GM23338 (cell line): Measurements from ENCODE around the gene ATP10A. TPM values are rescaled to one million over a fixed set of nuclear protein-coding genes. Genes with fewer than 3 reads are reported as not detected.

Experiments
- ATAC-seq: fragments of 200-7000 bp; cut with Tn5 transposase; 3 replicates; pipeline ENCODE4 v1.9.1; 2020
- DNase-seq: peaks from one replicate; pipeline ENCODE4 v3.0.0-alpha.2; 2015; ENCODE audit warnings: low spot score
- H2AFZ ChIP-seq: fragments of 200-600 bp; sonication (generic); 2 replicates; pipeline ENCODE4 v1.8.0; 2016; ENCODE audit warnings: antibody characterized with exemption, mild to moderate bottlenecking, moderate library complexity
- H3F3A ChIP-seq: fragments of 200-600 bp; sonication (generic); replicated peaks from 2 replicates; pipeline ENCODE4 v1.8.0; 2017; ENCODE audit warnings: antibody characterized with exemption, mixed run types, low read depth
- H3K27ac ChIP-seq: fragments of 200-600 bp; sonication (generic); 2 replicates; pipeline ENCODE4 v1.6.1; 2016; ENCODE audit warnings: low read depth
- H3K27me3 ChIP-seq: fragments of 200-600 bp; sonication (generic); 2 replicates; pipeline ENCODE4 v1.8.0; 2016; ENCODE audit warnings: mild to moderate bottlenecking, mixed run types, moderate library complexity; ENCODE audit not compliant: insufficient read depth
- H3K36me3 ChIP-seq: fragments of 200-600 bp; sonication (generic); 2 replicates; pipeline ENCODE4 v1.8.0; 2016; ENCODE audit warnings: mild to moderate bottlenecking; ENCODE audit not compliant: insufficient read depth
- H3K4me1 ChIP-seq: fragments of 200-600 bp; sonication (generic); 2 replicates; pipeline ENCODE4 v1.8.0; 2016; ENCODE audit warnings: mild to moderate bottlenecking, moderate library complexity; ENCODE audit not compliant: insufficient read depth
- H3K4me2 ChIP-seq: fragments of 200-600 bp; sonication (generic); 2 replicates; pipeline ENCODE4 v1.7.1; 2017; ENCODE audit warnings: mixed run types
- H3K4me3 ChIP-seq: fragments of 200-600 bp; sonication (generic); 2 replicates; pipeline ENCODE4 v1.6.1; 2016; ENCODE audit warnings: mixed run types
- H3K79me2 ChIP-seq: fragments of 200-600 bp; sonication (generic); replicated peaks from 2 replicates; pipeline ENCODE4 v1.8.0; 2017; ENCODE audit warnings: mild to moderate bottlenecking; ENCODE audit not compliant: insufficient read depth
- H3K9me2 ChIP-seq: fragments of 200-600 bp; sonication (generic); 2 replicates; pipeline ENCODE4 v1.8.0; 2017; ENCODE audit not compliant: insufficient read depth
- H4K20me1 ChIP-seq: fragments of 200-600 bp; sonication (generic); replicated peaks from 2 replicates; pipeline ENCODE4 v1.8.0; 2017; ENCODE audit warnings: mild to moderate bottlenecking; ENCODE audit not compliant: insufficient read depth
- H3K27ac Mint-ChIP-seq: 2 replicates; pipeline ENCODE4 v1.8.0; 2020; ENCODE audit warnings: inconsistent platforms, mild to moderate bottlenecking, moderate library complexity, mixed read lengths
- H3K27me3 Mint-ChIP-seq: 3 replicates; pipeline ENCODE4 v1.8.0; 2022; ENCODE audit warnings: low read depth, mild to moderate bottlenecking, moderate library complexity, mixed read lengths, inconsistent platforms; ENCODE audit not compliant: insufficient read depth, poor library complexity
- H3K36me3 Mint-ChIP-seq: 3 replicates; pipeline ENCODE4 v1.8.0; 2021; ENCODE audit warnings: low read depth, mild to moderate bottlenecking, inconsistent platforms, moderate library complexity, mixed read lengths
- H3K4me1 Mint-ChIP-seq: 3 replicates; pipeline ENCODE4 v1.8.0; 2020; ENCODE audit warnings: mild to moderate bottlenecking, inconsistent platforms, mixed read lengths
- H3K4me3 Mint-ChIP-seq: 3 replicates; pipeline ENCODE4 v1.8.0; 2021; ENCODE audit warnings: moderate library complexity, mild to moderate bottlenecking, inconsistent platforms, mixed read lengths
- H3K9me3 Mint-ChIP-seq: 3 replicates; pipeline ENCODE4 v1.8.0; 2020; ENCODE audit warnings: moderate library complexity, mild to moderate bottlenecking, inconsistent platforms, mixed read lengths
- EZH2 ChIP-seq: fragments of 200-600 bp; sonication (generic); IDR thresholded peaks from one replicate; pipeline ENCODE4 v1.8.0; 2017; ENCODE audit warnings: antibody characterized with exemption, mild to moderate bottlenecking, low read depth; ENCODE audit not compliant: unreplicated experiment
- EZH2phosphoT487 ChIP-seq: fragments of 200-600 bp; sonication (generic); IDR thresholded peaks from one replicate; pipeline ENCODE4 v1.8.1; 2018; ENCODE audit warnings: antibody characterized with exemption; ENCODE audit not compliant: unreplicated experiment
- JUNB ChIP-seq: IDR thresholded peaks from one replicate; pipeline ENCODE4 v1.6.1; 2016; ENCODE audit warnings: antibody characterized with exemption; ENCODE audit not compliant: unreplicated experiment
- NANOG ChIP-seq: IDR thresholded peaks from 2 replicates; pipeline ENCODE4 v1.6.1; 2016; ENCODE audit warnings: antibody characterized with exemption, borderline replicate concordance
- POLR2AphosphoS5 ChIP-seq: IDR thresholded peaks from 2 replicates; pipeline ENCODE4 v1.6.1; 2016; ENCODE audit warnings: antibody characterized with exemption, low read depth
- STAT1 ChIP-seq: IDR thresholded peaks from one replicate; pipeline ENCODE4 v1.6.1; 2016; ENCODE audit warnings: antibody characterized with exemption; ENCODE audit not compliant: unreplicated experiment
- ZNF114 ChIP-seq: fragments of 250-450 bp; sonication (Bioruptor Pico); IDR thresholded peaks from 2 replicates; pipeline ENCODE4 v1.5.0; 2020; ENCODE audit warnings: mild to moderate bottlenecking, moderate library complexity
- ZNF331 ChIP-seq: fragments of 250-450 bp; sonication (Bioruptor Pico); IDR thresholded peaks from 2 replicates; pipeline ENCODE4 v1.5.0; 2020; ENCODE audit warnings: low read depth, mild to moderate bottlenecking, moderate library complexity
- polyA plus RNA-seq: library from polyadenylated mRNA; unstranded; fragments of >200 nt; fragmentation: Nextera tagmentation; extraction: Ambion mirVana; gene quantifications from 2 replicates; pipeline ENCODE4 v1.2.1, GENCODE V29; 2016
- total RNA-seq: library from RNA; depleted of rRNA; stranded (reverse); fragments of >200 nt; shearing (Covaris generic); gene quantifications from 2 replicates; pipeline ENCODE4 v1.2.3, GENCODE V29; 2014
- TF ChIP-seq, protein P1 (sequence below): IDR thresholded peaks from one replicate; pipeline ENCODE4 v1.6.1; 2018; ENCODE audit warnings: antibody characterized with exemption; ENCODE audit not compliant: unreplicated experiment
- TF ChIP-seq, protein P2 (sequence below), 2 experiments: fragments of 200-600 bp in 1 of 2; sonication (generic) in 1 of 2; conservative IDR thresholded peaks; 2 replicates each; pipeline versions ENCODE4 v1.5.1 to v1.6.1; 2016 to 2017; ENCODE audit warnings: antibody characterized with exemption in 2 of 2, low read depth in 2 of 2, mild to moderate bottlenecking in 2 of 2, moderate library complexity in 1 of 2
- TF ChIP-seq, protein P3 (sequence below): IDR thresholded peaks from 2 replicates; pipeline ENCODE4 v1.6.1; 2016; ENCODE audit warnings: antibody characterized with exemption
- TF ChIP-seq, protein P4 (sequence below): fragments of 250-450 bp; sonication (Bioruptor Pico); IDR thresholded peaks from 2 replicates; pipeline ENCODE4 v1.5.0; 2020; ENCODE audit warnings: mild to moderate bottlenecking, moderate library complexity

ATP10A gene
- total and polyA plus RNA-seq, 2 experiments from 2014 or later = 0.36 to 5.6 TPM

DNA sequence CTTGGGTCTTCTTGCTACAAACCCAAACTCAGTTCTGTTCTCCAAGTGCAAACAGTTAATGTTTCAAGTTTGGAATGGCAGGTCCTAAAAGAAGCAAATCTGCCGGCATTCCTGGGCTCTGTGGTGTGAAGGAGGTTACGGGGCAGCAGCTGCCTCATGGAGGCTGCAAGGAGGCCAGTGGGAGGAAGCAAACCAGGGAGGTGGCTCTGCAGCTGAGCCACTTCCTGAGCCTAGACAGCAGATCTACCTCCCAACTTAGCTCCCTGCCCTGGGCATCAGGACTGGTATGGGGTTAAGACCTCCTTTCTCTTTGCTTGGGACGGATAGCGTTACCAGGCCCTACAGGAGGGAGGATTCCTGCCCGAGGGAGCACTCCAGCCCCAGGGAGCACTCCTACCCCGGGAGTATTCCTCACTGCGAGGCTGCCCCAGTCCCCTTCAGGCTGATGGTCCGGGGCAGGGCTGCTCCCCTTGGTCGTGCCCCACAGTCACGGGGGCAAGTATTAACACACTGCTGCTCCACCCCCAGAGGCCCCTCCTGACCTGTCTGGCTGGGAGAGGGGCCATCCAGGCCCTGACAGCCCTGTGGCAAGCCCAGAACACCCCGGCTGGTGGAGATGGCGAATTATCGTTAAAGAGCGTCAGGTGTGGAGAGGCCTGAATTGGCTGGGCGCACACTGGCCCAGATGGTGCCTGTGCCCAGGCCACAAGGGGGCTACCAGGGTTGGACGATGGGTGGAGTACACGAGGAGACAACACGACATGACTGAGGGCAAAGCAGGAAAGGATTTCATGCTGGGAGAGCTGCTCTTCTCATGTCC, 129.9 kb downstream of the ATP10A start (continued):
- TF ChIP-seq, protein P1, sequence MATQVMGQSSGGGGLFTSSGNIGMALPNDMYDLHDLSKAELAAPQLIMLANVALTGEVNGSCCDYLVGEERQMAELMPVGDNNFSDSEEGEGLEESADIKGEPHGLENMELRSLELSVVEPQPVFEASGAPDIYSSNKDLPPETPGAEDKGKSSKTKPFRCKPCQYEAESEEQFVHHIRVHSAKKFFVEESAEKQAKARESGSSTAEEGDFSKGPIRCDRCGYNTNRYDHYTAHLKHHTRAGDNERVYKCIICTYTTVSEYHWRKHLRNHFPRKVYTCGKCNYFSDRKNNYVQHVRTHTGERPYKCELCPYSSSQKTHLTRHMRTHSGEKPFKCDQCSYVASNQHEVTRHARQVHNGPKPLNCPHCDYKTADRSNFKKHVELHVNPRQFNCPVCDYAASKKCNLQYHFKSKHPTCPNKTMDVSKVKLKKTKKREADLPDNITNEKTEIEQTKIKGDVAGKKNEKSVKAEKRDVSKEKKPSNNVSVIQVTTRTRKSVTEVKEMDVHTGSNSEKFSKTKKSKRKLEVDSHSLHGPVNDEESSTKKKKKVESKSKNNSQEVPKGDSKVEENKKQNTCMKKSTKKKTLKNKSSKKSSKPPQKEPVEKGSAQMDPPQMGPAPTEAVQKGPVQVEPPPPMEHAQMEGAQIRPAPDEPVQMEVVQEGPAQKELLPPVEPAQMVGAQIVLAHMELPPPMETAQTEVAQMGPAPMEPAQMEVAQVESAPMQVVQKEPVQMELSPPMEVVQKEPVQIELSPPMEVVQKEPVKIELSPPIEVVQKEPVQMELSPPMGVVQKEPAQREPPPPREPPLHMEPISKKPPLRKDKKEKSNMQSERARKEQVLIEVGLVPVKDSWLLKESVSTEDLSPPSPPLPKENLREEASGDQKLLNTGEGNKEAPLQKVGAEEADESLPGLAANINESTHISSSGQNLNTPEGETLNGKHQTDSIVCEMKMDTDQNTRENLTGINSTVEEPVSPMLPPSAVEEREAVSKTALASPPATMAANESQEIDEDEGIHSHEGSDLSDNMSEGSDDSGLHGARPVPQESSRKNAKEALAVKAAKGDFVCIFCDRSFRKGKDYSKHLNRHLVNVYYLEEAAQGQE = no peak
- TF ChIP-seq STAT1 (no peak), ZNF114 (CRISPR knock-in tag) (no peak)

DNA sequence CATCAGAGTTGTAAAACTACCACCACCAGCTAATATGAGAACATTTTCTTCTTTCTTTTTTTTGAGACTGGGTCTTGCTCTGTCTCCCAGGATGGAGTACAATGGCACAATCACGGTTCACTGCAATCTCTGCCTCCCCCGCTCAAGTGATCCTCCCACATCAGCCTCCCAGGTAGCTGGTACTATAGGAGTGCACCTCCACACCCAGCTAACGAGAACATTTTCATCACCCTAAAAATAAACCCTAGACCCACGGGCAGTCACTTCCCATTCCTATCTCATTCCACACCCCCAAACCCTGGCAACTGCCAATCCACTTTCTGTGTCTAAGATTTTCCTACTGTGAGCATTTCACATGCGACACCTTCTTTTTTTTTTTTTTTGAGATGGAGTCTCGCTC, 130.9 kb downstream of the ATP10A start:
- ATAC-seq (no peak), DNase-seq (no peak)
- Histone ChIP-seq H3K27ac (no peak overlapping the region), H3K36me3 (no peaks in the 10 kb centered on the region), H3K27me3 (no peaks in the 10 kb centered on the region), H3K4me3 (no peak overlapping the region), H3K4me1 (no peaks in the 10 kb centered on the region), H4K20me1 (no peaks in the 10 kb centered on the region), H3F3A (no peaks in the 10 kb centered on the region), H3K79me2 (no peaks in the 10 kb centered on the region), H2AFZ (no peak overlapping the region), H3K9me2 (no peaks in the 10 kb centered on the region), H3K4me2 (no peak overlapping the region)
- Mint-ChIP-seq H3K27ac (no peak overlapping the region), H3K4me1 (no peaks in the 10 kb centered on the region; the same call in 2 of the 3 replicates), H3K36me3 (peaks cover 3% of the 10 kb centered on the region; the same call in 1 of the 3 replicates), H3K27me3 (peaks cover 8% of the 10 kb centered on the region), H3K9me3 (no peaks in the 10 kb centered on the region; the same call in 2 of the 3 replicates), H3K4me3 (no peak overlapping the region)
- TF ChIP-seq EZH2 = no peak
- TF ChIP-seq, protein P2, sequence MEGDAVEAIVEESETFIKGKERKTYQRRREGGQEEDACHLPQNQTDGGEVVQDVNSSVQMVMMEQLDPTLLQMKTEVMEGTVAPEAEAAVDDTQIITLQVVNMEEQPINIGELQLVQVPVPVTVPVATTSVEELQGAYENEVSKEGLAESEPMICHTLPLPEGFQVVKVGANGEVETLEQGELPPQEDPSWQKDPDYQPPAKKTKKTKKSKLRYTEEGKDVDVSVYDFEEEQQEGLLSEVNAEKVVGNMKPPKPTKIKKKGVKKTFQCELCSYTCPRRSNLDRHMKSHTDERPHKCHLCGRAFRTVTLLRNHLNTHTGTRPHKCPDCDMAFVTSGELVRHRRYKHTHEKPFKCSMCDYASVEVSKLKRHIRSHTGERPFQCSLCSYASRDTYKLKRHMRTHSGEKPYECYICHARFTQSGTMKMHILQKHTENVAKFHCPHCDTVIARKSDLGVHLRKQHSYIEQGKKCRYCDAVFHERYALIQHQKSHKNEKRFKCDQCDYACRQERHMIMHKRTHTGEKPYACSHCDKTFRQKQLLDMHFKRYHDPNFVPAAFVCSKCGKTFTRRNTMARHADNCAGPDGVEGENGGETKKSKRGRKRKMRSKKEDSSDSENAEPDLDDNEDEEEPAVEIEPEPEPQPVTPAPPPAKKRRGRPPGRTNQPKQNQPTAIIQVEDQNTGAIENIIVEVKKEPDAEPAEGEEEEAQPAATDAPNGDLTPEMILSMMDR (conservative IDR thresholded peaks at IDR 0.05; ENCODE audit: low read depth in 2 of 2) = no peak
- TF ChIP-seq POLR2AphosphoS5 = no peak
- TF ChIP-seq STAT1 = no peak
- no peak for TF ChIP-seq ZNF114 (CRISPR knock-in tag)
- no peak for TF ChIP-seq NANOG
- TF ChIP-seq, protein P3, sequence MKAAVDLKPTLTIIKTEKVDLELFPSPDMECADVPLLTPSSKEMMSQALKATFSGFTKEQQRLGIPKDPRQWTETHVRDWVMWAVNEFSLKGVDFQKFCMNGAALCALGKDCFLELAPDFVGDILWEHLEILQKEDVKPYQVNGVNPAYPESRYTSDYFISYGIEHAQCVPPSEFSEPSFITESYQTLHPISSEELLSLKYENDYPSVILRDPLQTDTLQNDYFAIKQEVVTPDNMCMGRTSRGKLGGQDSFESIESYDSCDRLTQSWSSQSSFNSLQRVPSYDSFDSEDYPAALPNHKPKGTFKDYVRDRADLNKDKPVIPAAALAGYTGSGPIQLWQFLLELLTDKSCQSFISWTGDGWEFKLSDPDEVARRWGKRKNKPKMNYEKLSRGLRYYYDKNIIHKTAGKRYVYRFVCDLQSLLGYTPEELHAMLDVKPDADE = no peak
- TF ChIP-seq, protein P4, sequence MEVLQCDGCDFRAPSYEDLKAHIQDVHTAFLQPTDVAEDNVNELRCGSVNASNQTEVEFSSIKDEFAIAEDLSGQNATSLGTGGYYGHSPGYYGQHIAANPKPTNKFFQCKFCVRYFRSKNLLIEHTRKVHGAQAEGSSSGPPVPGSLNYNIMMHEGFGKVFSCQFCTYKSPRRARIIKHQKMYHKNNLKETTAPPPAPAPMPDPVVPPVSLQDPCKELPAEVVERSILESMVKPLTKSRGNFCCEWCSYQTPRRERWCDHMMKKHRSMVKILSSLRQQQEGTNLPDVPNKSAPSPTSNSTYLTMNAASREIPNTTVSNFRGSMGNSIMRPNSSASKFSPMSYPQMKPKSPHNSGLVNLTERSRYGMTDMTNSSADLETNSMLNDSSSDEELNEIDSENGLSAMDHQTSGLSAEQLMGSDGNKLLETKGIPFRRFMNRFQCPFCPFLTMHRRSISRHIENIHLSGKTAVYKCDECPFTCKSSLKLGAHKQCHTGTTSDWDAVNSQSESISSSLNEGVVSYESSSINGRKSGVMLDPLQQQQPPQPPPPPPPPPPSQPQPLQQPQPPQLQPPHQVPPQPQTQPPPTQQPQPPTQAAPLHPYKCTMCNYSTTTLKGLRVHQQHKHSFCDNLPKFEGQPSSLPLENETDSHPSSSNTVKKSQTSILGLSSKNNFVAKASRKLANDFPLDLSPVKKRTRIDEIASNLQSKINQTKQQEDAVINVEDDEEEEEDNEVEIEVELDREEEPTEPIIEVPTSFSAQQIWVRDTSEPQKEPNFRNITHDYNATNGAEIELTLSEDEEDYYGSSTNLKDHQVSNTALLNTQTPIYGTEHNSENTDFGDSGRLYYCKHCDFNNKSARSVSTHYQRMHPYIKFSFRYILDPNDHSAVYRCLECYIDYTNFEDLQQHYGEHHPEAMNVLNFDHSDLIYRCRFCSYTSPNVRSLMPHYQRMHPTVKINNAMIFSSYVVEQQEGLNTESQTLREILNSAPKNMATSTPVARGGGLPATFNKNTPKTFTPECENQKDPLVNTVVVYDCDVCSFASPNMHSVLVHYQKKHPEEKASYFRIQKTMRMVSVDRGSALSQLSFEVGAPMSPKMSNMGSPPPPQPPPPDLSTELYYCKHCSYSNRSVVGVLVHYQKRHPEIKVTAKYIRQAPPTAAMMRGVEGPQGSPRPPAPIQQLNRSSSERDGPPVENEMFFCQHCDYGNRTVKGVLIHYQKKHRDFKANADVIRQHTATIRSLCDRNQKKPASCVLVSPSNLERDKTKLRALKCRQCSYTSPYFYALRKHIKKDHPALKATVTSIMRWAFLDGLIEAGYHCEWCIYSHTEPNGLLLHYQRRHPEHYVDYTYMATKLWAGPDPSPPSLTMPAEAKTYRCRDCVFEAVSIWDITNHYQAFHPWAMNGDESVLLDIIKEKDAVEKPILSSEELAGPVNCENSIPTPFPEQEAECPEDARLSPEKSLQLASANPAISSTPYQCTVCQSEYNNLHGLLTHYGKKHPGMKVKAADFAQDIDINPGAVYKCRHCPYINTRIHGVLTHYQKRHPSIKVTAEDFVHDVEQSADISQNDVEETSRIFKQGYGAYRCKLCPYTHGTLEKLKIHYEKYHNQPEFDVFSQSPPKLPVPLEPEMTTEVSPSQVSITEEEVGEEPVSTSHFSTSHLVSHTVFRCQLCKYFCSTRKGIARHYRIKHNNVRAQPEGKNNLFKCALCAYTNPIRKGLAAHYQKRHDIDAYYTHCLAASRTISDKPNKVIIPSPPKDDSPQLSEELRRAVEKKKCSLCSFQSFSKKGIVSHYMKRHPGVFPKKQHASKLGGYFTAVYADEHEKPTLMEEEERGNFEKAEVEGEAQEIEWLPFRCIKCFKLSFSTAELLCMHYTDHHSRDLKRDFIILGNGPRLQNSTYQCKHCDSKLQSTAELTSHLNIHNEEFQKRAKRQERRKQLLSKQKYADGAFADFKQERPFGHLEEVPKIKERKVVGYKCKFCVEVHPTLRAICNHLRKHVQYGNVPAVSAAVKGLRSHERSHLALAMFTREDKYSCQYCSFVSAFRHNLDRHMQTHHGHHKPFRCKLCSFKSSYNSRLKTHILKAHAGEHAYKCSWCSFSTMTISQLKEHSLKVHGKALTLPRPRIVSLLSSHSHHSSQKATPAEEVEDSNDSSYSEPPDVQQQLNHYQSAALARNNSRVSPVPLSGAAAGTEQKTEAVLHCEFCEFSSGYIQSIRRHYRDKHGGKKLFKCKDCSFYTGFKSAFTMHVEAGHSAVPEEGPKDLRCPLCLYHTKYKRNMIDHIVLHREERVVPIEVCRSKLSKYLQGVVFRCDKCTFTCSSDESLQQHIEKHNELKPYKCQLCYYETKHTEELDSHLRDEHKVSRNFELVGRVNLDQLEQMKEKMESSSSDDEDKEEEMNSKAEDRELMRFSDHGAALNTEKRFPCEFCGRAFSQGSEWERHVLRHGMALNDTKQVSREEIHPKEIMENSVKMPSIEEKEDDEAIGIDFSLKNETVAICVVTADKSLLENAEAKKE (CRISPR knock-in tag) = no peak
- TF ChIP-seq ZNF331 (CRISPR knock-in tag) = no peak
- no peak for TF ChIP-seq JUNB
- TF ChIP-seq EZH2phosphoT487 = no peak
